Karpas-422 (cell line): ENCODE measurements around the gene SLC2A9. TPM values are rescaled to one million over a fixed set of nuclear protein-coding genes. Genes with fewer than 3 reads are reported as not detected.

Experiments used
- DNase-seq: peaks from one replicate; pipeline ENCODE4 v3.0.0-alpha.2; 2015
- H2AFZ ChIP-seq: fragments of 200-600 bp; sonication (generic); 2 replicates; pipeline ENCODE4 v1.6.1; 2014; ENCODE audit warnings: antibody characterized with exemption, low read length, mixed read lengths
- H3K27ac ChIP-seq: fragments of 200-600 bp; sonication (generic); 2 replicates; pipeline ENCODE4 v1.5.1; 2014; ENCODE audit warnings: mild to moderate bottlenecking, low read length, moderate library complexity
- H3K27me3 ChIP-seq: fragments of 200-600 bp; sonication (generic); 2 replicates; pipeline ENCODE4 v1.6.1; 2014; ENCODE audit warnings: low read length, mixed read lengths
- H3K36me3 ChIP-seq: fragments of 200-600 bp; sonication (generic); 2 replicates; pipeline ENCODE4 v1.6.1; 2014; ENCODE audit warnings: low read length, mixed read lengths; ENCODE audit not compliant: insufficient read depth
- H3K4me1 ChIP-seq: fragments of 200-600 bp; sonication (generic); 2 replicates; pipeline ENCODE4 v1.6.1; 2014; ENCODE audit warnings: mild to moderate bottlenecking, low read length, mixed read lengths
- H3K4me2 ChIP-seq: fragments of 200-600 bp; sonication (generic); 2 replicates; pipeline ENCODE4 v1.6.1; 2014; ENCODE audit warnings: low read length, low read depth, mild to moderate bottlenecking; ENCODE audit not compliant: poor library complexity, severe bottlenecking
- H3K4me3 ChIP-seq: fragments of 200-600 bp; sonication (generic); 2 replicates; pipeline ENCODE4 v1.5.1; 2014; ENCODE audit warnings: mild to moderate bottlenecking, antibody characterized with exemption, low read length, mixed read lengths
- H3K79me2 ChIP-seq: fragments of 200-600 bp; sonication (generic); 2 replicates; pipeline ENCODE4 v1.6.1; 2014; ENCODE audit warnings: mild to moderate bottlenecking, low read length, mixed read lengths
- H3K9ac ChIP-seq: fragments of 200-600 bp; sonication (generic); 2 replicates; pipeline ENCODE4 v1.6.0; 2014; ENCODE audit warnings: low read length
- H3K9me2 ChIP-seq: fragments of 200-600 bp; sonication (generic), shearing (Covaris generic); replicated peaks from 2 replicates; pipeline ENCODE4 v1.6.0; 2014; ENCODE audit warnings: mild to moderate bottlenecking, low read length, moderate library complexity; ENCODE audit not compliant: insufficient read depth
- H3K9me3 ChIP-seq: fragments of 300-700, 200-600 bp; sonication (generic); 2 replicates; pipeline ENCODE4 v1.6.1; 2014; ENCODE audit warnings: low read length, mixed read lengths
- H4K20me1 ChIP-seq: fragments of 200-600 bp; sonication (generic); 2 replicates; pipeline ENCODE4 v1.6.1; 2014; ENCODE audit warnings: mild to moderate bottlenecking, antibody characterized with exemption, low read length, low read depth; ENCODE audit not compliant: insufficient read depth
- total RNA-seq: library from RNA; depleted of rRNA; stranded (reverse); fragments of >200 nt; shearing (Covaris generic); gene quantifications from 2 replicates; pipeline ENCODE4 v1.2.3, GENCODE V29; 2014; ENCODE audit warnings: low replicate concordance

The SLC2A9 gene
- total RNA-seq, 1 experiment from 2014 or later, result 0.71 TPM

GRCh38 chr4:10003666-10004065 lies 17.6 kb downstream of the SLC2A9 start:
- peaks cover 28% of the 10 kb centered on the region for H3K4me1 ChIP-seq
- no peak for DNase-seq
- H3K4me3 ChIP-seq, result no peak overlapping the region
- H3K27ac ChIP-seq, result no peak overlapping the region
- H3K27me3 ChIP-seq, result no peaks in the 10 kb centered on the region
- H3K4me2 ChIP-seq, result no peak overlapping the region
- H3K9me2 ChIP-seq, result no peaks in the 10 kb centered on the region
- no peaks in the 10 kb centered on the region for H3K36me3 ChIP-seq
- H3K9ac ChIP-seq, result no peak overlapping the region
- H3K79me2 ChIP-seq, result no peaks in the 10 kb centered on the region
- H4K20me1 ChIP-seq, result no peaks in the 10 kb centered on the region
- H3K9me3 ChIP-seq, result no peaks in the 10 kb centered on the region
- no peak overlapping the region for H2AFZ ChIP-seq

DNA sequence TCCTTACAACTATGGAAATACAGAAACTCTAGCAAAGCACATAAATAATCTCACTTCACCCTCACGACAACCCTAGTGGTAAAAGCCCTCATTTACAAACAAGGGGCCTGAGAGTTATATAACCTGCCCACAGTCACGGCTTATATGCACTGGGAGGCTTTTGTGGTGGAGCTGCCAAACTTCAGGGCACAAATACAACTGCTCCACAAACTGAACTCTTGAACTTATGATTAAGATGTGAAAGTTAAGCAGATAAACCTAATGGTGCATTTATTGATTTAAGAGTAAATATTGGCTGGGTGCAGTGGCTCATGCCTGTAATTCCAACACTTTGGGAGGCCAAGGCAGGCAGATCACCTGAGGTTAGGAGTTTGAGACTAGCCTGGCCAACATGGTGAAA lies 19.0 kb downstream of the SLC2A9 start:
- Histone ChIP-seq H3K4me3 (no peak overlapping the region), H3K9me2 (no peaks in the 10 kb centered on the region), H3K4me2 (no peak overlapping the region), H3K36me3 (no peaks in the 10 kb centered on the region), H3K9me3 (no peaks in the 10 kb centered on the region), H2AFZ (no peak overlapping the region), H3K9ac (no peak overlapping the region), H3K4me1 (peaks cover 28% of the 10 kb centered on the region), H3K27ac (no peak overlapping the region), H3K79me2 (no peaks in the 10 kb centered on the region), H4K20me1 (no peaks in the 10 kb centered on the region), H3K27me3 (no peaks in the 10 kb centered on the region)
- no peak for DNase-seq

DNA sequence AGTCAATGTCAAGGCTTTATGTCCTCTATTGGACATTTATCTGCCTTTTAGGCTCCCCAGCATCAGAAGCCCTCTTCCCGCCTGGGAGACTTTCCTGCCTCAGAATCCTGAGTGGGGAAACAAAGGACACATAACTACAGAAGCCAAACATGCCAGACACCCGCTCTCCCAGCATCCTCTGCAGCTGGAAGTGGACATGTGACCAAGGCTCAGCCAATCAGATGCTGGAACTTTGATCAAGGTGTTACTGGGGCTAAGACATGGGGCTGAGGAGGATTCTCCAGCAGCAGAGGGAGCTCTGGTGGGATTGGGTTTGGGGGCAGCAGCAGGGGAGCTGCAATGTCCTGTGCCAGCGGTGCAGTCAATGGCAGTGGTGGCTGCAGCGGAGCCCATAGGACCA lies 19.5 kb downstream of the SLC2A9 start:
- H3K4me2 ChIP-seq, result no peak overlapping the region
- no peaks in the 10 kb centered on the region for H3K9me3 ChIP-seq
- no peak overlapping the region for H3K9ac ChIP-seq
- H3K4me1 ChIP-seq, result peaks cover 25% of the 10 kb centered on the region
- no peak overlapping the region for H2AFZ ChIP-seq
- H3K27me3 ChIP-seq, result no peaks in the 10 kb centered on the region
- no peak overlapping the region for H3K27ac ChIP-seq
- no peak for DNase-seq
- no peaks in the 10 kb centered on the region for H3K9me2 ChIP-seq
- H3K4me3 ChIP-seq, result no peak overlapping the region
- no peaks in the 10 kb centered on the region for H4K20me1 ChIP-seq
- no peaks in the 10 kb centered on the region for H3K36me3 ChIP-seq
- H3K79me2 ChIP-seq, result no peaks in the 10 kb centered on the region

- H2AFZ ChIP-seq, result no peak overlapping the region
- H4K20me1 ChIP-seq, result no peaks in the 10 kb centered on the region
- peaks cover 14% of the 10 kb centered on the region for H3K4me1 ChIP-seq
- H3K9me3 ChIP-seq, result no peaks in the 10 kb centered on the region
- no peaks in the 10 kb centered on the region for H3K27me3 ChIP-seq
- no peak overlapping the region for H3K27ac ChIP-seq
- no peaks in the 10 kb centered on the region for H3K9me2 ChIP-seq
- H3K4me2 ChIP-seq, result peak overlapping the region; percentile 7
- no peak overlapping the region for H3K9ac ChIP-seq
- DNase-seq, result no peak
- H3K36me3 ChIP-seq, result no peaks in the 10 kb centered on the region
- no peaks in the 10 kb centered on the region for H3K79me2 ChIP-seq
- H3K4me3 ChIP-seq, result no peak overlapping the region
Measured at GRCh38 chr4:9999956-10000561, 21.2 kb downstream of the SLC2A9 start.

- no peaks in the 10 kb centered on the region for H3K9me2 ChIP-seq
- no peaks in the 10 kb centered on the region for H3K36me3 ChIP-seq
- H2AFZ ChIP-seq, result no peak overlapping the region
- no peak for DNase-seq
- no peak overlapping the region for H3K4me2 ChIP-seq
- no peaks in the 10 kb centered on the region for H3K9me3 ChIP-seq
- H3K9ac ChIP-seq, result no peak overlapping the region
- H3K27me3 ChIP-seq, result no peaks in the 10 kb centered on the region
- H3K4me3 ChIP-seq, result no peak overlapping the region
- H4K20me1 ChIP-seq, result no peaks in the 10 kb centered on the region
- H3K27ac ChIP-seq, result no peak overlapping the region
- no peaks in the 10 kb centered on the region for H3K79me2 ChIP-seq
- H3K4me1 ChIP-seq, result peaks cover 14% of the 10 kb centered on the region
Measured at GRCh38 chr4:9997886-9998285, 23.4 kb downstream of the SLC2A9 start.

DNA sequence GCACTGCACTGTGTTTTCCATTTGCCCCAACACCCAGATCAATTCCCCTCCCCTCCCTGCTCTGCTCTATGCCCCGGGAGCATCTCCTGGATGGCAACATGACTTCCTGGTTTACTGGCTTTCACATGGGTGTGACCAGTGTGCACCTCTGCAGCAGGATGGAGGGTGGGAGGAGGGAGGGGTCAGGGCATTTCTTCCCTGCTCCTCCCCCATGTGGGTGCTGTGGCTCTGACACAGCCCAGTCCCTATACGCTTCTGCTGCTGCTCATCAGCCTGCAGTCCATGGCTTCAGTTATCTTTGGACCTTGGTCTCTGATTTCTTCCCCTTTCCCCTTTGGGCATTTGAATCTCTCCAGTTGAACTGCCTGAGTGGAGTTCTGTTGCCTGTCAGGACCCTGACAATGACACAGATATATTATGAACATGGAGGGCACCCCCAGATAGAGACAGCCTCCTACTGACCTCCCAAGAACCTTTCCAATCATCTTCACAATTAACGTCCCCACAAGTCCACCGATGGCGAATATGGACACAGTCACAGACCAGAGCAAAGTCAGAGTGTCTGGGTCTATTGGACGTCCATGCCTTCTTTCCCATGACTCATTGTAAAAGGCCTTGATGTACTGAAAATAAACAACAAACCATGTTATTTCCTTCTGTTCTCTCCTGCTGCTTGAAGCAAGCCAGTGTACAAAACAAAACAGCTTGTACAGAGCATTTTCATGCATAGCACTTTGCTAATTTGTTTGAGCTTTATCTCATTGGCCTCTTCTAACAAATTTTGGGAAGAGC lies 24.8 kb downstream of the SLC2A9 start:
- Histone ChIP-seq H4K20me1 (no peaks in the 10 kb centered on the region), H3K79me2 (no peaks in the 10 kb centered on the region), H3K9ac (no peak overlapping the region), H3K4me3 (no peak overlapping the region), H3K27me3 (no peaks in the 10 kb centered on the region), H2AFZ (no peak overlapping the region), H3K27ac (no peak overlapping the region), H3K36me3 (no peaks in the 10 kb centered on the region), H3K9me2 (no peaks in the 10 kb centered on the region), H3K4me1 (peaks cover 14% of the 10 kb centered on the region), H3K4me2 (no peak overlapping the region), H3K9me3 (no peaks in the 10 kb centered on the region)
- no peak for DNase-seq

DNA sequence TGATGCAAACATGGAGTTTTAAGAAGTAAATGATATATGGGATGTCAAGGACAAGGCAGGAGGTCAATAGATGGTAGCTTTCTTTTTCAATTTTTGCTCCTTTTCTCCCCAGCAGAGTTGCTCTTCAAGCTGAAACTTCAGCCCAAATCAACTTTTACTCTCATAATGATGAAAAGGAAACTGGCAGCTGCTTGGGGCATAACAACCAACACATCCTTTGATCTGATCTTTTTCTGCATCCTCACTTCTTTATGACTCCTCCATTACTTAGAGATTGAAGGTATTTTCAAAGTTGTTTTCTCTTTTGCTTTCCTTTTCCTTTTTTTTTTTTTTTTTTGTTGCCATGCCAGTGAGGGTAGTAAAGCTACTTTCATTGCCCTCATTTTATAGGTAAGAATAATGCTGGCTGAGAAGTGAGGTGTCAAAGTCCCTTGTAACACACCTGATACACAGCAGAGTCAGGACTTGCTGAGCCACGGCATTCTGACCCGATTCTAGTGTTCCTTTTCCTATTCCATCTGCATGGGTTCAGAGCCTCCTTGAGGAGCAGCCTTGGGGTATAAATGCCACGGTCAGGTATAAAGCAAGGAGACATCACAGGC lies 26.9 kb downstream of the SLC2A9 start:
- Histone ChIP-seq H3K27ac (no peak overlapping the region), H3K4me2 (no peak overlapping the region), H3K79me2 (no peaks in the 10 kb centered on the region)

DNA sequence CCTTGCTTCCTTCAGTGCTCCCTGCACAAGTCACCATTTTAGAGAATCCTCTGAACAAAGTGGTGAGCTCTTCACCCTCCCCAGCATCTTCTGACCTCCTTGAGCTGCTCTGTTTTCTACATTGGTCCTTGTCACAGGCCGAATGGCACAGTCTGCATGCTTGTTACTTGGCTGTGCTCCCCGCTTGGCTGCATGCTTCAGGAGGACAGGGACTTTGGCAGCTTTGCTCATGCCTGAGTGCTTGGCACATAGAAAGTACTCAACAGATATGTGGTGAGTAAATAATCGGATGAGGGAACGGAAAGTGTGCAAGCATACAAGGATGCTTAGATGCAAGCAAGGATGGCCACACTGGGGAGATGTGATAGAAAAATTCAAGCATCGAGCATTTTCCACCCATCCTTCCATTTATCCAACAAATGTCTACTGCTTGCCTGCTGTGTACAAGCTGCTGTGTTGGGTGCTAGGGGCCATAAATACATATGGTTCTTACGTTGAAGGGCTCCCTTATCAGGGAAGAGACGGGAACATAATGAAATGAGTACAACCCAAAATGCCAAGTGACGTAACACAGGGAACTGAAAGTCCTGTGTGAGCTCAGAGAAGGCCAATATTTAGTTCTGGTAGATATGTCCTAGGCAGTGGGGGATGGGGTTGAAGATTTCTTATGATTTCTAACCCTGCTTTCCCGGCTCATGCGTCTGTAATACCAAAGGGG lies 31.2 kb downstream of the SLC2A9 start:
- no peaks in the 10 kb centered on the region for H3K27me3 ChIP-seq
- no peak for DNase-seq
- H2AFZ ChIP-seq, result no peak overlapping the region
- H3K9me2 ChIP-seq, result no peaks in the 10 kb centered on the region
- H4K20me1 ChIP-seq, result no peaks in the 10 kb centered on the region
- no peaks in the 10 kb centered on the region for H3K4me1 ChIP-seq
- no peak overlapping the region for H3K9ac ChIP-seq
- no peak overlapping the region for H3K4me2 ChIP-seq
- no peaks in the 10 kb centered on the region for H3K79me2 ChIP-seq
- no peak overlapping the region for H3K4me3 ChIP-seq
- H3K27ac ChIP-seq, result no peak overlapping the region
- no peaks in the 10 kb centered on the region for H3K9me3 ChIP-seq
- no peaks in the 10 kb centered on the region for H3K36me3 ChIP-seq

More for the DNA sequence above, 26.9 kb downstream of the SLC2A9 start:
- no peaks in the 10 kb centered on the region for H3K36me3 ChIP-seq
- H4K20me1 ChIP-seq, result no peaks in the 10 kb centered on the region
- H3K9me2 ChIP-seq, result no peaks in the 10 kb centered on the region
- H3K9me3 ChIP-seq, result no peaks in the 10 kb centered on the region
- no peak overlapping the region for H2AFZ ChIP-seq
- H3K27me3 ChIP-seq, result no peaks in the 10 kb centered on the region
- DNase-seq, result no peak
- no peaks in the 10 kb centered on the region for H3K4me1 ChIP-seq
- H3K4me3 ChIP-seq, result no peak overlapping the region
- H3K9ac ChIP-seq, result no peak overlapping the region
